ENCODE data around the gene EIF2AK3. TPM values are rescaled to one million over a fixed set of nuclear protein-coding genes. Genes with fewer than 3 reads are reported as not detected.
"Not testable (repeated sequence)": the region's sequence is repeated elsewhere in the genome, so short reads cannot be mapped to it uniquely, and the experiment has no call there.

EIF2AK3 gene
- total RNA-seq, 3 donors from 2014 or later, result 8.8 to 14.4 (median 14.3) TPM

GRCh38 chr2:88560619-88561307, 66.5 kb downstream of the EIF2AK3 start:
- Mint-ChIP-seq H3K4me3 (no peak overlapping the region), H3K36me3 (ENCODE audit: insufficient read depth) (peaks cover 22% of the 10 kb centered on the region)
- no peak for ATAC-seq

GRCh38 chr2:88557290-88557689, 70.0 kb downstream of the EIF2AK3 start:
- peaks cover 2% of the 10 kb centered on the region for H3K4me1 Mint-ChIP-seq (ENCODE audit: low read depth)
- DNase-seq (no peak), ATAC-seq (no peak)
- peaks cover 21% of the 10 kb centered on the region for H3K36me3 Mint-ChIP-seq (ENCODE audit: insufficient read depth)
- H3K4me3 Mint-ChIP-seq, result no peak overlapping the region
- H3K9me3 Mint-ChIP-seq, result no peaks in the 10 kb centered on the region
- H3K27me3 Mint-ChIP-seq (ENCODE audit: low read depth), result no peaks in the 10 kb centered on the region

More at GRCh38 chr2:88560619-88561307, 66.5 kb downstream of the EIF2AK3 start:
- H3K4me1 Mint-ChIP-seq (ENCODE audit: low read depth), result peaks cover 2% of the 10 kb centered on the region
- H3K9me3 Mint-ChIP-seq, result no peaks in the 10 kb centered on the region
- H3K27me3 Mint-ChIP-seq (ENCODE audit: low read depth), result no peaks in the 10 kb centered on the region
- DNase-seq, result no peak

- H3K4me3 Mint-ChIP-seq, result no peak overlapping the region
- H3K36me3 Mint-ChIP-seq (ENCODE audit: insufficient read depth), result peaks cover 21% of the 10 kb centered on the region
These were observed 71.2 kb downstream of the EIF2AK3 start for GRCh38 chr2:88556026-88556425.

GRCh38 chr2:88554189-88554588, 73.1 kb downstream of the EIF2AK3 start:
- no peak for DNase-seq
- no peaks in the 10 kb centered on the region for H3K4me1 Mint-ChIP-seq (ENCODE audit: low read depth)
- H3K36me3 Mint-ChIP-seq (ENCODE audit: insufficient read depth), result peaks cover 10% of the 10 kb centered on the region
- H3K4me3 Mint-ChIP-seq, result no peak overlapping the region
- no peaks in the 10 kb centered on the region for H3K9me3 Mint-ChIP-seq
- ATAC-seq, result no peak
- peaks cover 10% of the 10 kb centered on the region for H3K27me3 Mint-ChIP-seq (ENCODE audit: low read depth)

More at GRCh38 chr2:88556026-88556425, 71.2 kb downstream of the EIF2AK3 start:
- Mint-ChIP-seq H3K4me1 (ENCODE audit: low read depth) (peaks cover 2% of the 10 kb centered on the region), H3K9me3 (no peaks in the 10 kb centered on the region), H3K27me3 (ENCODE audit: low read depth) (no peaks in the 10 kb centered on the region)
- ATAC-seq (no peak), DNase-seq (no peak)

GRCh38 chr2:88549616-88550292, 77.5 kb downstream of the EIF2AK3 start:
- H3K27me3 Mint-ChIP-seq (ENCODE audit: low read depth), result peaks cover 13% of the 10 kb centered on the region
- H3K4me3 Mint-ChIP-seq, result no peak overlapping the region
- H3K9me3 Mint-ChIP-seq, result no peaks in the 10 kb centered on the region
- DNase-seq (no peak), ATAC-seq (peak in 1 of 2 donors; percentile 34)
- H3K36me3 Mint-ChIP-seq (ENCODE audit: insufficient read depth), result peaks cover 3% of the 10 kb centered on the region
- no peaks in the 10 kb centered on the region for H3K4me1 Mint-ChIP-seq (ENCODE audit: low read depth)

GRCh38 chr2:88546291-88546690, 81.0 kb downstream of the EIF2AK3 start:
- H3K36me3 Mint-ChIP-seq (ENCODE audit: insufficient read depth); ATAC-seq; H3K4me3 Mint-ChIP-seq: not testable (repeated sequence)

GRCh38 chr2:88545118-88545517, 82.1 kb downstream of the EIF2AK3 start:
- no peak for DNase-seq
- H3K36me3 Mint-ChIP-seq (ENCODE audit: insufficient read depth), result no peaks in the 10 kb centered on the region
- no peak for ATAC-seq
- H3K4me3 Mint-ChIP-seq, result no peak overlapping the region
- H3K4me1 Mint-ChIP-seq (ENCODE audit: low read depth), result no peaks in the 10 kb centered on the region
- peaks cover 16% of the 10 kb centered on the region for H3K27me3 Mint-ChIP-seq (ENCODE audit: low read depth)
- H3K9me3 Mint-ChIP-seq, result no peaks in the 10 kb centered on the region

More at GRCh38 chr2:88546291-88546690, 81.0 kb downstream of the EIF2AK3 start:
- not testable (repeated sequence) for H3K9me3 Mint-ChIP-seq; H3K4me1 Mint-ChIP-seq (ENCODE audit: low read depth); DNase-seq
- peaks cover 16% of the 10 kb centered on the region for H3K27me3 Mint-ChIP-seq (ENCODE audit: low read depth)

GRCh38 chr2:88543541-88544057, 83.7 kb downstream of the EIF2AK3 start:
- ATAC-seq, result no peak
- H3K4me3 Mint-ChIP-seq, result no peak overlapping the region
- no peaks in the 10 kb centered on the region for H3K4me1 Mint-ChIP-seq (ENCODE audit: low read depth)
- no peaks in the 10 kb centered on the region for H3K36me3 Mint-ChIP-seq (ENCODE audit: insufficient read depth)
- H3K9me3 Mint-ChIP-seq, result no peaks in the 10 kb centered on the region
- peaks cover 3% of the 10 kb centered on the region for H3K27me3 Mint-ChIP-seq (ENCODE audit: low read depth)
- DNase-seq, result no peak

- DNase-seq, result no peak
These were observed 84.6 kb downstream of the EIF2AK3 start for GRCh38 chr2:88542668-88543067.

GRCh38 chr2:88540346-88540745, 86.9 kb downstream of the EIF2AK3 start:
- Mint-ChIP-seq H3K9me3 (no peaks in the 10 kb centered on the region), H3K4me3 (no peak overlapping the region), H3K27me3 (ENCODE audit: low read depth) (peaks cover 15% of the 10 kb centered on the region), H3K4me1 (ENCODE audit: low read depth) (no peaks in the 10 kb centered on the region), H3K36me3 (ENCODE audit: insufficient read depth) (no peaks in the 10 kb centered on the region)
- DNase-seq, result no peak
- no peak for ATAC-seq

More at GRCh38 chr2:88542668-88543067, 84.6 kb downstream of the EIF2AK3 start:
- Mint-ChIP-seq H3K27me3 (ENCODE audit: low read depth) (peaks cover 8% of the 10 kb centered on the region), H3K9me3 (no peaks in the 10 kb centered on the region), H3K4me1 (ENCODE audit: low read depth) (no peaks in the 10 kb centered on the region), H3K36me3 (ENCODE audit: insufficient read depth) (no peaks in the 10 kb centered on the region), H3K4me3 (no peak overlapping the region)
- no peak for ATAC-seq

GRCh38 chr2:88538362-88538917, 88.8 kb downstream of the EIF2AK3 start:
- H3K4me3 Mint-ChIP-seq, result no peak overlapping the region
- no peaks in the 10 kb centered on the region for H3K4me1 Mint-ChIP-seq (ENCODE audit: low read depth)
- H3K36me3 Mint-ChIP-seq (ENCODE audit: insufficient read depth), result no peaks in the 10 kb centered on the region
- H3K27me3 Mint-ChIP-seq (ENCODE audit: low read depth), result peaks cover 16% of the 10 kb centered on the region
- DNase-seq (no peak), ATAC-seq (no peak)
- H3K9me3 Mint-ChIP-seq, result no peaks in the 10 kb centered on the region

GRCh38 chr2:88537640-88538039, 89.6 kb downstream of the EIF2AK3 start:
- no peaks in the 10 kb centered on the region for H3K9me3 Mint-ChIP-seq
- no peak for ATAC-seq
- peaks cover 16% of the 10 kb centered on the region for H3K27me3 Mint-ChIP-seq (ENCODE audit: low read depth)
- H3K36me3 Mint-ChIP-seq (ENCODE audit: insufficient read depth), result no peaks in the 10 kb centered on the region
- H3K4me1 Mint-ChIP-seq (ENCODE audit: low read depth), result no peaks in the 10 kb centered on the region
- no peak for DNase-seq
- H3K4me3 Mint-ChIP-seq, result no peak overlapping the region

GRCh38 chr2:88530081-88530480, 97.2 kb downstream of the EIF2AK3 start:
- peaks cover 8% of the 10 kb centered on the region for H3K27me3 Mint-ChIP-seq (ENCODE audit: low read depth)
- H3K9me3 Mint-ChIP-seq, result no peaks in the 10 kb centered on the region
- no peak for DNase-seq
- no peak overlapping the region for H3K4me3 Mint-ChIP-seq
- H3K4me1 Mint-ChIP-seq (ENCODE audit: low read depth), result no peaks in the 10 kb centered on the region
- ATAC-seq, result no peak
- no peaks in the 10 kb centered on the region for H3K36me3 Mint-ChIP-seq (ENCODE audit: insufficient read depth)

- Mint-ChIP-seq H3K4me1 (ENCODE audit: low read depth) (no peaks in the 10 kb centered on the region), H3K27me3 (ENCODE audit: low read depth) (peaks cover 11% of the 10 kb centered on the region), H3K9me3 (no peaks in the 10 kb centered on the region), H3K36me3 (ENCODE audit: insufficient read depth) (no peaks in the 10 kb centered on the region), H3K4me3 (no peak overlapping the region)
- ATAC-seq (no peak), DNase-seq (no peak)
These were observed 105.7 kb downstream of the EIF2AK3 start for GRCh38 chr2:88521445-88522073.
